GM12892 (cell line): ENCODE measurements around the gene DUXB.

ENCODE experiments used
- POLR2A ChIP-seq: IDR thresholded peaks from 2 replicates; pipeline ENCODE4 v1.6.1; 2011; ENCODE audit warnings: low read depth, low read length, control low read depth
- POLR2AphosphoS5 ChIP-seq: IDR thresholded peaks from 2 replicates; pipeline ENCODE4 v1.6.1; 2011; ENCODE audit warnings: low read depth, low read length, control low read depth
- TAF1 ChIP-seq: IDR thresholded peaks from 2 replicates; pipeline ENCODE4 v1.6.1; 2011; ENCODE audit warnings: low read depth, mild to moderate bottlenecking, control low read depth, low read length, borderline replicate concordance

- TF ChIP-seq POLR2A (no peak), TAF1 (no peak), POLR2AphosphoS5 (no peak)
Observed at GRCh38 chr16:75718452-75718851, 17.2 kb upstream of the DUXB start.
